CD14-positive monocyte (primary cell): ENCODE results near the gene DUOX2. TPM values are rescaled to one million over a fixed set of nuclear protein-coding genes. Genes with fewer than 3 reads are reported as not detected.

Experiments
- DNase-seq, 3 donors: peaks; one replicate each; pipeline ENCODE4 v3.0.0-alpha.2; 2011 to 2022
- H2AFZ ChIP-seq: 2 replicates; pipeline ENCODE4 v1.6.0; 2012; ENCODE audit warnings: mild to moderate bottlenecking, low read depth, low read length, inconsistent platforms; ENCODE audit not compliant: insufficient read depth, poor library complexity, severe bottlenecking
- H3K27ac ChIP-seq, 2 donors: 1 replicate in 1 of 2; 2 replicates in 1 of 2; pipeline ENCODE4 v1.5.1; 2012 to 2013; ENCODE audit warnings: low read length in 2 of 2, control low read depth in 1 of 2, inconsistent platforms in 1 of 2, low read depth in 1 of 2, mild to moderate bottlenecking in 1 of 2
- H3K27me3 ChIP-seq, 2 donors: one replicate each; pipeline versions ENCODE4 v1.6.0 to v1.6.1; 2011 to 2013; ENCODE audit warnings: low read length in 2 of 2; ENCODE audit not compliant: control insufficient read depth in 2 of 2, insufficient read depth in 2 of 2
- H3K36me3 ChIP-seq, 2 donors: replicated peaks in 1 of 2; 1 replicate in 1 of 2; 2 replicates in 1 of 2; pipeline versions ENCODE4 v1.5.1 to v1.6.1; 2012 to 2013; ENCODE audit warnings: low read length in 2 of 2, control low read depth in 1 of 2, inconsistent platforms in 1 of 2, mild to moderate bottlenecking in 1 of 2; ENCODE audit not compliant: insufficient read depth in 2 of 2, control insufficient read depth in 1 of 2
- H3K4me1 ChIP-seq, 2 donors: 1 replicate in 1 of 2; 2 replicates in 1 of 2; pipeline versions ENCODE4 v1.5.1 to v1.6.1; 2012 to 2013; ENCODE audit warnings: low read length in 2 of 2, control low read depth in 1 of 2, inconsistent platforms in 1 of 2, mild to moderate bottlenecking in 1 of 2, moderate library complexity in 1 of 2; ENCODE audit not compliant: insufficient read depth in 2 of 2, control insufficient read depth in 1 of 2
- H3K4me2 ChIP-seq: replicated peaks from 2 replicates; pipeline ENCODE3; 2012; ENCODE audit warnings: low read length, moderate library complexity, mild to moderate bottlenecking; ENCODE audit not compliant: poor library complexity, severe bottlenecking; ENCODE audit errors: extremely low read depth
- H3K4me3 ChIP-seq, 3 experiments: fragments of 200-600 bp in 1 of 3; sonication (generic) in 1 of 3; replicated peaks in 1 of 3; 1 replicate in 2 of 3; 2 replicates in 1 of 3; pipeline ENCODE4 v1.5.1; 2011 to 2013; ENCODE audit warnings: low read length in 3 of 3, mild to moderate bottlenecking in 3 of 3, control low read depth in 2 of 3, low read depth in 2 of 3, inconsistent platforms in 1 of 3, moderate library complexity in 1 of 3
- H3K79me2 ChIP-seq: 2 replicates; pipeline ENCODE4 v1.6.0; 2012; ENCODE audit warnings: mild to moderate bottlenecking, control low read depth, inconsistent platforms, low read length, moderate library complexity; ENCODE audit not compliant: insufficient read depth
- H3K9ac ChIP-seq: 2 replicates; pipeline ENCODE4 v1.6.0; 2017; ENCODE audit warnings: low read length, mild to moderate bottlenecking; ENCODE audit not compliant: insufficient read depth, poor library complexity, severe bottlenecking
- H3K9me3 ChIP-seq, 2 donors: replicated peaks in 1 of 2; 1 replicate in 1 of 2; 2 replicates in 1 of 2; pipeline versions ENCODE4 v1.5.1 to v1.6.1; 2012 to 2013; ENCODE audit warnings: low read length in 2 of 2, control low read depth in 1 of 2; ENCODE audit not compliant: control insufficient read depth in 1 of 2, insufficient read depth in 1 of 2
- H4K20me1 ChIP-seq: 2 replicates; pipeline ENCODE4 v1.6.0; 2012; ENCODE audit warnings: mild to moderate bottlenecking, low read length, control low read depth, moderate library complexity; ENCODE audit not compliant: insufficient read depth
- H3K27ac Mint-ChIP-seq, 7 donors: one replicate each; pipeline ENCODE4 v1.8.0; 2020; ENCODE audit warnings: mild to moderate bottlenecking in 7 of 7, mixed read lengths in 7 of 7, moderate library complexity in 6 of 7, inconsistent platforms in 2 of 7
- H3K27me3 Mint-ChIP-seq, 3 donors: one replicate each; pipeline ENCODE4 v1.8.0; 2021 to 2022; ENCODE audit warnings: low read depth in 3 of 3, mild to moderate bottlenecking in 3 of 3, mixed read lengths in 3 of 3, moderate library complexity in 3 of 3, inconsistent platforms in 1 of 3
- H3K36me3 Mint-ChIP-seq, 2 donors: one replicate each; pipeline ENCODE4 v1.8.0; 2020; ENCODE audit warnings: mixed read lengths in 2 of 2, inconsistent platforms in 1 of 2, mild to moderate bottlenecking in 1 of 2
- H3K4me1 Mint-ChIP-seq: one replicate; pipeline ENCODE4 v1.8.0; 2020; ENCODE audit warnings: mild to moderate bottlenecking, mixed read lengths
- H3K4me3 Mint-ChIP-seq, 2 donors: one replicate each; pipeline ENCODE4 v1.8.0; 2020; ENCODE audit warnings: mild to moderate bottlenecking in 2 of 2, mixed read lengths in 2 of 2, moderate library complexity in 1 of 2
- H3K9me3 Mint-ChIP-seq, 7 donors: one replicate each; pipeline ENCODE4 v1.8.0; 2020 to 2022; ENCODE audit warnings: mixed read lengths in 7 of 7, mild to moderate bottlenecking in 6 of 7, moderate library complexity in 6 of 7, inconsistent platforms in 2 of 7
- CTCF ChIP-seq: fragments of 200-600 bp; IDR thresholded peaks from one replicate; pipeline ENCODE4 v1.8.0; 2022; ENCODE audit warnings: antibody characterized with exemption, mild to moderate bottlenecking
- WGBS: methylation state at CpG from one replicate; pipeline ENCODE4 v1.1.5; 2013; ENCODE audit warnings: missing lambda C conversion rate; ENCODE audit not compliant: insufficient coverage; 5-methylcytosine and 5-hydroxymethylcytosine counted together
- intact Hi-C, 2 donors: fragments of 100-400 bp; cut with micrococcal nuclease; formaldehyde crosslinking; loops; one replicate each; pipeline versions ENCODE4 v1.15.0 to v1.15.1; 2023
- polyA plus RNA-seq, 3 donors: library from polyadenylated mRNA; depleted of rRNA in 1 of 3; unstranded in 2 of 3; stranded (reverse) in 1 of 3; fragments of 300-500 nt in 2 of 3; fragments of >200 nt in 1 of 3; fragmentation: Illumina TruSeq in 2 of 3; gene quantifications; 1 replicate in 2 of 3; 2 replicates in 1 of 3; pipeline ENCODE4 v1.2.3, GENCODE V29; 2012 to 2021

Gene DUOX2
- polyA plus RNA-seq, 3 donors: 0.01 TPM; not detected in 2

DNA sequence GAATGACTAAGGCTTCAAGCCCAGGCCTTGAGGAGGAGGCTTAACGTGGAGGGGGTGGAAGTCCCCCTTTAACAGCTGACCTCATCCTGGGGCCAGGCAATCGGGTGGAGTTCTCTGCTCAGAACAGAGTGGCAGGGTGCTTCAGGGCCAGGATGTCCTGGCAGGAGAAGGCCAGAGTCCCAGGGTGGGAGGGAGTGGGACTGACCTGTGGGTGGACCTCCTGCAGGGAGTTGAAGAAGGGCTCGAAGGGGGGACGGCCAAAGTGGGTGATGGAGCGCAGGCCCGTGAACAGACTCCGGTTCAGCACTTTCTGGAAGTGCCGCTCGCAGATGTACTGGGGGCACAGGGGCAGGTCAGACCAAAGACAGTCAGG is 19.6 kb downstream of the DUOX2 start:
- no peak overlapping the region for H3K27ac Mint-ChIP-seq
- no peak for DNase-seq
- 93% methylated on average over 7 of the region's 9 CpGs for WGBS

GRCh38 chr15:45093622-45094357 is 20.2 kb downstream of the DUOX2 start:
- no peaks in the 10 kb centered on the region for H4K20me1 ChIP-seq
- no peak overlapping the region for H3K4me2 ChIP-seq
- no peak overlapping the region for H3K4me3 Mint-ChIP-seq
- H3K9me3 ChIP-seq: no peaks in the 10 kb centered on the region
- no peak overlapping the region for H3K27ac Mint-ChIP-seq
- peaks cover 2% of the 10 kb centered on the region for H3K4me1 Mint-ChIP-seq
- no peaks in the 10 kb centered on the region for H3K9me3 Mint-ChIP-seq
- H3K27me3 ChIP-seq: no peaks in the 10 kb centered on the region
- H3K4me3 ChIP-seq: no peak overlapping the region
- 91% methylated on average over 4 of the region's 11 CpGs for WGBS
- intact Hi-C loops: no loop called here
- no peaks in the 10 kb centered on the region for H3K4me1 ChIP-seq
- no peaks in the 10 kb centered on the region for H3K79me2 ChIP-seq
- peaks cover 0 to 10% (median 3%) of the 10 kb centered on the region in 3 donors for H3K27me3 Mint-ChIP-seq
- no peak overlapping the region for H3K9ac ChIP-seq
- no peak overlapping the region for H2AFZ ChIP-seq
- DNase-seq: no peak
- no peaks in the 10 kb centered on the region for H3K36me3 ChIP-seq
- H3K27ac ChIP-seq: no peak overlapping the region
- TF ChIP-seq CTCF: no peak
- no peaks in the 10 kb centered on the region for H3K36me3 Mint-ChIP-seq

More for the DNA sequence above, 19.6 kb downstream of the DUOX2 start:
- Mint-ChIP-seq H3K4me3 (no peak overlapping the region), H3K9me3 (no peaks in the 10 kb centered on the region), H3K4me1 (peaks cover 2% of the 10 kb centered on the region), H3K36me3 (no peaks in the 10 kb centered on the region), H3K27me3 (peaks cover 0 to 8% (median 3%) of the 10 kb centered on the region in 3 donors)
- Histone ChIP-seq H3K27me3 (no peaks in the 10 kb centered on the region), H4K20me1 (no peaks in the 10 kb centered on the region), H3K9me3 (no peaks in the 10 kb centered on the region), H3K4me1 (no peaks in the 10 kb centered on the region), H3K9ac (no peak overlapping the region), H3K27ac (no peak overlapping the region), H2AFZ (no peak overlapping the region), H3K79me2 (no peaks in the 10 kb centered on the region), H3K36me3 (no peaks in the 10 kb centered on the region), H3K4me3 (no peak overlapping the region), H3K4me2 (no peak overlapping the region)
- intact Hi-C loops: no loop called here
- TF ChIP-seq CTCF: no peak
